ENCODE data around the gene KCNIP3.

DNA sequence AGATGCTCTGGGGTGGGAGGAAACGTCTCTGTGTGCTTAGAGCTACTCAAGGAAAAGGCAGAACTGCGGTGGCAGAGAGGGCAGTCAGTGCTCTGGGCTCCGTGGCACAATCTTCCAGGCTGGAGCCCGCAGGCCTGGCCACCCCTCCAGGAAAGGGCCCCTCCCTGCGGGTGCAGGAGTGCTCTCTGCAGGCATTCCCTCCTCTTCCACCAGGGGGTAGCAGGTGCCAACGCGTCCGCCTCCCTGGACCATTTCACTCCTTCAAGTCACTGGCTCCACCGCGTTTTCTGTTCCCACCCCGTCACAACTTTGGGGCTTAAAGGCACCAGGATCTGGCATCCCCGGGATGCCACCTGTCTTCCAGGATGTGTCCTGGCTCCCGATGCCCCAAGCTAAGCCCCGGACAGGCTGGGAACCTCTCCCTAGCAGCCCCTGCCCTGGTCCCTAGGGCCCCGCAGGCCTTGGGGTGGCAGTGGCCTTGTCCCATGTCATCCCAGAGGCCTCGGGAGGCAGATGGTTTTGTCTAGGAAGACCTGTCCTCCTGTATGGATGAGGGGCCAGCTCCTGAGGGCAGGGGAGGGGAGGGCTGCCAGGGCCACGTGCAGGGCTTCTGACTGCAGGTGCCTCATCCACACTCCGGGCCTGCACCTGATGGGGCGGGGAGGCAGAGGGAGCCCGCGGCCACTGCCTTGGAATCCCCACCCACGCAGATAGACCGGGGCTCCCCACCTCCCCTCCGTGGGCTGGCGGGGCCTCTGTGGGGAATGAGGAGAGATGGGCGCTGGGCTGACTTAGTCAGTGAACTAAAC, 26.4 kb downstream of the KCNIP3 start:
- TF ChIP-seq, protein P1, sequence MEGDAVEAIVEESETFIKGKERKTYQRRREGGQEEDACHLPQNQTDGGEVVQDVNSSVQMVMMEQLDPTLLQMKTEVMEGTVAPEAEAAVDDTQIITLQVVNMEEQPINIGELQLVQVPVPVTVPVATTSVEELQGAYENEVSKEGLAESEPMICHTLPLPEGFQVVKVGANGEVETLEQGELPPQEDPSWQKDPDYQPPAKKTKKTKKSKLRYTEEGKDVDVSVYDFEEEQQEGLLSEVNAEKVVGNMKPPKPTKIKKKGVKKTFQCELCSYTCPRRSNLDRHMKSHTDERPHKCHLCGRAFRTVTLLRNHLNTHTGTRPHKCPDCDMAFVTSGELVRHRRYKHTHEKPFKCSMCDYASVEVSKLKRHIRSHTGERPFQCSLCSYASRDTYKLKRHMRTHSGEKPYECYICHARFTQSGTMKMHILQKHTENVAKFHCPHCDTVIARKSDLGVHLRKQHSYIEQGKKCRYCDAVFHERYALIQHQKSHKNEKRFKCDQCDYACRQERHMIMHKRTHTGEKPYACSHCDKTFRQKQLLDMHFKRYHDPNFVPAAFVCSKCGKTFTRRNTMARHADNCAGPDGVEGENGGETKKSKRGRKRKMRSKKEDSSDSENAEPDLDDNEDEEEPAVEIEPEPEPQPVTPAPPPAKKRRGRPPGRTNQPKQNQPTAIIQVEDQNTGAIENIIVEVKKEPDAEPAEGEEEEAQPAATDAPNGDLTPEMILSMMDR (IDR thresholded peaks at IDR 0.05): peak in 5 of 6 experiments; percentile 31 to 82 (median 58)
- no peak for TF ChIP-seq POLR2A (IDR thresholded peaks at IDR 0.05)

Data from esophagus squamous epithelium (tissue), 4 donors.